OCI-LY7 (cell line): Measurements from ENCODE around the gene MOK. TPM values are rescaled to one million over a fixed set of nuclear protein-coding genes. Genes with fewer than 3 reads are reported as not detected.

Experiments used
- BruUV-seq: library from RNA; stranded (reverse); fragments of 400-500 nt; replicated peaks from 2 replicates; lab custom pipeline; 2021; lab: Mats Ljungman, UMichigan
- CTCF ChIA-PET: fragments of 300-600 bp; sonication (Branson Sonifier 250); formaldehyde crosslinking; loops from one replicate; lab custom pipeline; 2022; ENCODE audit warnings: antibody characterized with exemption; ENCODE audit not compliant: unreplicated experiment; lab: Charles Lee
- POLR2A ChIA-PET: fragments of 300-600 bp; sonication (Branson Sonifier 250); formaldehyde crosslinking; loops from one replicate; lab custom pipeline; 2022; ENCODE audit warnings: antibody characterized with exemption; lab: Charles Lee
- DNase-seq: peaks from one replicate; pipeline ENCODE4 v3.0.0-alpha.2; 2015; ENCODE audit warnings: low spot score
- H2AFZ ChIP-seq: fragments of 200-600 bp; sonication (generic), shearing (Covaris generic); 2 replicates; pipeline ENCODE4 v1.6.1; 2014; ENCODE audit warnings: mild to moderate bottlenecking, antibody characterized with exemption, low read length, moderate library complexity
- H3K27ac ChIP-seq: fragments of 200-600 bp; sonication (generic); 2 replicates; pipeline ENCODE4 v1.5.1; 2014; ENCODE audit warnings: mixed run types, low read depth, mild to moderate bottlenecking, moderate library complexity, low read length, inconsistent platforms; ENCODE audit not compliant: poor library complexity, severe bottlenecking
- H3K36me3 ChIP-seq: fragments of 200-600 bp; sonication (generic); 2 replicates; pipeline ENCODE4 v1.6.1; 2014; ENCODE audit warnings: mild to moderate bottlenecking, antibody characterized with exemption, low read length, moderate library complexity, mixed read lengths; ENCODE audit not compliant: insufficient read depth
- H3K4me1 ChIP-seq: fragments of 200-600 bp; sonication (generic); 2 replicates; pipeline ENCODE4 v1.5.1; 2014; ENCODE audit warnings: mild to moderate bottlenecking, low read length; ENCODE audit not compliant: insufficient read depth, poor library complexity, severe bottlenecking
- H3K4me2 ChIP-seq: fragments of 200-600 bp; sonication (generic); 2 replicates; pipeline ENCODE4 v1.6.1; 2014; ENCODE audit warnings: mild to moderate bottlenecking, low read length
- H3K4me3 ChIP-seq: fragments of 200-600 bp; sonication (generic); 2 replicates; pipeline ENCODE4 v1.5.1; 2014; ENCODE audit warnings: mild to moderate bottlenecking, low read depth, low read length; ENCODE audit not compliant: poor library complexity, severe bottlenecking
- H3K79me2 ChIP-seq: fragments of 200-600 bp; sonication (generic); 2 replicates; pipeline ENCODE4 v1.6.1; 2016; ENCODE audit warnings: low read depth, mild to moderate bottlenecking, low read length, moderate library complexity, mixed read lengths; ENCODE audit not compliant: insufficient read depth
- H3K9me2 ChIP-seq: fragments of 200-600 bp; sonication (generic); 2 replicates; pipeline ENCODE4 v1.6.1; 2016; ENCODE audit warnings: mild to moderate bottlenecking, low read length, mixed read lengths; ENCODE audit not compliant: insufficient read depth
- H3K9me3 ChIP-seq: fragments of 200-600 bp; sonication (generic); 2 replicates; pipeline ENCODE4 v1.6.1; 2014; ENCODE audit warnings: mild to moderate bottlenecking, mixed run types, low read length, mixed read lengths
- H4K20me1 ChIP-seq: fragments of 200-600 bp; sonication (generic); 2 replicates; pipeline ENCODE4 v1.6.1; 2014; ENCODE audit warnings: mild to moderate bottlenecking, antibody characterized with exemption, low read length, moderate library complexity, mixed read lengths; ENCODE audit not compliant: insufficient read depth
- CTCF ChIP-seq: fragments of 200-600 bp; sonication (generic); conservative IDR thresholded peaks from 2 replicates; pipeline ENCODE4 v1.5.1; 2014; ENCODE audit warnings: mild to moderate bottlenecking, antibody characterized with exemption, low read length, moderate library complexity, mixed read lengths
- EZH2phosphoT487 ChIP-seq: fragments of 200-600 bp; sonication (generic); IDR thresholded peaks from 2 replicates; pipeline ENCODE4 v1.6.1; 2018; ENCODE audit warnings: low read depth, borderline replicate concordance, mild to moderate bottlenecking, mixed run types, antibody characterized with exemption, low read length, moderate library complexity, mixed read lengths
- intact Hi-C: fragments of 100-400 bp; cut with micrococcal nuclease; formaldehyde crosslinking; loops from one replicate; pipeline ENCODE4 v1.10.0; 2022; ENCODE audit not compliant: unreplicated experiment
- total RNA-seq, 2 experiments: library from RNA; depleted of rRNA in 1 of 2; stranded (reverse); fragments of >200 nt in 1 of 2; shearing (Covaris generic) in 1 of 2; gene quantifications; 2 replicates each; pipeline ENCODE4 v1.2.3, GENCODE V29; 2014 to 2022

MOK gene
- total RNA-seq, 2 experiments from 2014 or later = 2.2 to 4.0 TPM

DNA sequence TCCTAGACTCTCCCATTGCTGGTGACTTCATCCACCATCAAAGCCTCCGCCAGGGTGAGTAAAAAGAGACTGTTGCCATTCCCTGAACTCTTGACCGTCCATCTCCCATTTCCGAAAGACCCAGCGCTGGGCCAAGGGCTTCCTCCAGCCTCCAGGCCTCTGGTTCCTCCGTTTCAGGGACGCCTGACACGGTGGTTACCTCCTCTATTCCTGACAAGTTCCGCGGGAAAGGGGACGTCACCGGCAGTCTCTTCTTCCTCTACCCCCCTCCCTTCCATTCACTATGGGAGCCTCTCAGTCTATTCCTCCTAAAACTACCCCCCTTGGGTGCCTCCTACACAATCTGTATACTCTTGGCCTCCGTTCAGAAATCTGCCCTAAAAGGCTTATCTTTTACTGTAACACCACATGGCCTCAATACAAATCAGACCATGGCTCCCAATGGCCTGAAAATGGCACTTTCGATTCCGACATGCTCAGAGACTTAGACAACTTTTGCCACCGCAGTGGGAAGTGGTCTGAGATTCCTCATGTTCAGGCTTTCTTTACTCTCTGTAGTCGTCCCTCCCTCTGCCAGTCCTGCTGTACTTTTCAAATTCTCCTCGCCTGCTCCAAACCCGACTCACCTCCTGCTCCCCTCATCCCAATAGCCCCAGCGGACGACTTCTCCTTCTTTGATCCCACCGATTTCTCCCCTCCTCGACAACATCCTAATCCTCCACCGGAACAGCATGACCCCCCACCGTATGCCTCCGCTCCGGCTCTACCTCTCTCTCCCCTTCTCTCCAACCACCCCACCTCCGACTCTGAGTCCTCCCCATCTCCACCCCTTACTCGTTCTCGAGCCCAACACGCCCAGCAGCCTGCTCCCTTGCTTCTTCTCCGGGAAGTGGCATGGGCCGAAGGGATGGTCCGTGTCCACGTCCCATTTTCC is 70.4 kb downstream of the MOK start:
- no TSS peak for BruUV-seq
- POLR2A ChIA-PET = no interaction called here
- intact Hi-C loops = loop anchor here (1.0 kb wide), 1 partner anchor 80 kb away; no protein-coding TSS in a partner anchor

DNA sequence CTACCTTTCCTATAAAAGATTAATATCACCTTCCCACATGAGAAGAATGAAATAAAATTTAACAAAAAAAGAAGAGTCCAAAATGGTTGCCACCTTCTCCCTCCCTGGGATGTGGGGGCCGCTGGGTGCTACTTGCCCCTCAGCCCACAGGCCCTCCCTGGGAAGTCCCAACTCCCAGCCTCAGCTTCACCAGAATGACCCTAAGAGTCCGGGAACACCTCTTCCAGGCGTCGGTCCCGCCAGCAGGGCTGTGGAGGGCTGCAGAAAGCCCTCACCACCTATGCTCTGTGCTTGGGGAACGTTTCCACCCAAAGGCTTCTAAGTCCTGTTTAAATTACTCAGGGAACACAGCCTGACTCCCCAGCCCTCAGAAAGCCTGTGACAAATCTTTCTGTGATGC is 71.9 kb downstream of the MOK start:
- no peak for TF ChIP-seq CTCF
- TF ChIP-seq EZH2phosphoT487 = no peak
- Histone ChIP-seq H3K79me2 (no peaks in the 10 kb centered on the region), H3K9me3 (no peaks in the 10 kb centered on the region), H3K36me3 (no peaks in the 10 kb centered on the region), H3K4me3 (no peak overlapping the region), H3K27ac (no peak overlapping the region), H2AFZ (no peak overlapping the region), H4K20me1 (no peaks in the 10 kb centered on the region), H3K4me1 (peaks cover 9% of the 10 kb centered on the region), H3K4me2 (peak overlapping the region; percentile 14; the same call in 1 of the 2 replicates), H3K9me2 (no peaks in the 10 kb centered on the region)
- no TSS peak for BruUV-seq
- intact Hi-C loops = no loop called here
- POLR2A ChIA-PET = no interaction called here
- no peak for DNase-seq
- CTCF ChIA-PET = no interaction called here

More for the DNA sequence above, 70.4 kb downstream of the MOK start:
- H3K4me2 ChIP-seq = no peak overlapping the region
- H3K9me3 ChIP-seq = no peaks in the 10 kb centered on the region
- peaks cover 9% of the 10 kb centered on the region for H3K4me1 ChIP-seq
- no peaks in the 10 kb centered on the region for H3K9me2 ChIP-seq
- no peaks in the 10 kb centered on the region for H3K79me2 ChIP-seq
- no peak overlapping the region for H3K27ac ChIP-seq
- no peak for TF ChIP-seq CTCF
- no peak for TF ChIP-seq EZH2phosphoT487
- CTCF ChIA-PET = no interaction called here
- H2AFZ ChIP-seq = no peak overlapping the region
- no peak overlapping the region for H3K4me3 ChIP-seq
- H4K20me1 ChIP-seq = no peaks in the 10 kb centered on the region
- no peak for DNase-seq
- H3K36me3 ChIP-seq = no peaks in the 10 kb centered on the region

- Histone ChIP-seq H3K4me3 (no peak overlapping the region), H3K9me2 (no peaks in the 10 kb centered on the region), H4K20me1 (no peaks in the 10 kb centered on the region), H3K9me3 (no peaks in the 10 kb centered on the region), H3K27ac (no peak overlapping the region), H2AFZ (no peak overlapping the region), H3K4me1 (peaks cover 9% of the 10 kb centered on the region), H3K4me2 (no peak overlapping the region), H3K79me2 (no peaks in the 10 kb centered on the region), H3K36me3 (no peaks in the 10 kb centered on the region)
- CTCF ChIA-PET = no interaction called here
- TF ChIP-seq EZH2phosphoT487 = no peak
- TF ChIP-seq CTCF = no peak
- no TSS peak for BruUV-seq
- DNase-seq = no peak
- intact Hi-C loops = no loop called here
- POLR2A ChIA-PET = no interaction called here
These were observed 72.7 kb downstream of the MOK start for GRCh38 chr14:102232348-102232625.
